ENCODE data around the gene FBXO44.

Gene FBXO44

GRCh38 chr1:11708554-11709350 lies 54.1 kb downstream of the FBXO44 start:
- no peak for DNase-seq (ENCODE audit: low read depth in 2 of 2)

GRCh38 chr1:11711490-11711889 lies 56.8 kb downstream of the FBXO44 start:
- DNase-seq (ENCODE audit: low read depth in 2 of 2), result no peak

GRCh38 chr1:11712285-11712684 lies 57.6 kb downstream of the FBXO44 start:
- no peak for DNase-seq (ENCODE audit: low read depth in 2 of 2)

Data from stimulated activated CD4-positive, alpha-beta T cell treated with anti-CD3 and anti-CD28 coated beads, Interleukin-12 subunit alpha, Interleukin-12 subunit beta, amount 100 ng/mL, for 24 hours (primary cell).